HL-60 (cell line): ENCODE measurements around the gene VPS26A.
A peak's percentile ranks its signal among the peaks of the same experiment; 100 is the strongest.

ENCODE experiments used
- GABPA ChIP-seq: IDR thresholded peaks from 2 replicates; pipeline ENCODE4 v1.6.1; 2012; ENCODE audit warnings: low read depth
- POLR2AphosphoS5 ChIP-seq: IDR thresholded peaks from 2 replicates; pipeline ENCODE4 v1.6.1; 2012; ENCODE audit warnings: low read depth
- SPI1 ChIP-seq: IDR thresholded peaks from 2 replicates; pipeline ENCODE4 v1.6.1; 2012; ENCODE audit warnings: low read depth, mild to moderate bottlenecking, borderline replicate concordance
- TF ChIP-seq, protein P1 (sequence below): IDR thresholded peaks from one replicate; pipeline ENCODE4 v1.5.1; 2011; ENCODE audit warnings: low read length, control low read depth, inconsistent platforms; ENCODE audit not compliant: insufficient read depth
- TF ChIP-seq, protein P2 (sequence below): IDR thresholded peaks from 2 replicates; pipeline ENCODE4 v1.6.1; 2012; ENCODE audit warnings: low read depth; ENCODE audit not compliant: insufficient replicate concordance

DNA sequence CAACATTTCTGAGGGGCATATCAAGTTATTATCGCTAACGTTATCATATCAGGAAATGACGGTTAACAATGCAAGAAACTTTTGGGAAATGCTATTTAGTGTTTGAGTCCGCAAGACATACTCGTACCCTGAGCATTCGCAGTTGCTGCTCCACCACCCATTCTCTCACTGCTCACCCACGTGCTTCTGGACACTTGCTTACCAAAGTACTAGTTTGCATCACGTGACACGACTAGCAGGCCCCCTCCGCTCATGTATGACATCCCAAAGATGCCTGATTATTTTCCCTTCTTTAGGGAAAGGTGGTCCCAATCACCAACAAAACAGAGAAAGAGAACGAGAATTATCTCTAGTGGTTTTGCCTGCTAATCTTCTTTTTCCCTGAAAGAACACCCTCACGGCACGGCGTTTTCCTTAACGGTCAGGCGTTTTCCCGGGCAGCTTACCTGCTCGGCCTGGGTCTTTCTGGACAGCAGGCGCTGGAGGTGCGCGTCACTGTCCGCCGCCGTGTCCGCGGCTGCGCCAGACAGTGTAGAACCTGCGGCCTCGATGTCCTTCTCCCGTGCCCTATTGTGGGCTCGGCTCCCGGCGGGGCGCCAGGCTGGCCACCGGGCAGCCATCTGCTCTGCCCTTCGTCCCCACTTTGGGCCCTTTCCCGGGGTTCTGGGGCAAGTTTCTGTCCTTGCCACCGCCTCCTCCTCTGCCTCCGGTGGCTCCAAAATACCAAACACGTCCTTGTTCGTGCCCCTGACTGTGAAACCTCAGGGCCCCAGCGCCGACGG, 56.0 kb downstream of the VPS26A start, which contains the start of gene SUPV3L1:
- TF ChIP-seq, protein P1, sequence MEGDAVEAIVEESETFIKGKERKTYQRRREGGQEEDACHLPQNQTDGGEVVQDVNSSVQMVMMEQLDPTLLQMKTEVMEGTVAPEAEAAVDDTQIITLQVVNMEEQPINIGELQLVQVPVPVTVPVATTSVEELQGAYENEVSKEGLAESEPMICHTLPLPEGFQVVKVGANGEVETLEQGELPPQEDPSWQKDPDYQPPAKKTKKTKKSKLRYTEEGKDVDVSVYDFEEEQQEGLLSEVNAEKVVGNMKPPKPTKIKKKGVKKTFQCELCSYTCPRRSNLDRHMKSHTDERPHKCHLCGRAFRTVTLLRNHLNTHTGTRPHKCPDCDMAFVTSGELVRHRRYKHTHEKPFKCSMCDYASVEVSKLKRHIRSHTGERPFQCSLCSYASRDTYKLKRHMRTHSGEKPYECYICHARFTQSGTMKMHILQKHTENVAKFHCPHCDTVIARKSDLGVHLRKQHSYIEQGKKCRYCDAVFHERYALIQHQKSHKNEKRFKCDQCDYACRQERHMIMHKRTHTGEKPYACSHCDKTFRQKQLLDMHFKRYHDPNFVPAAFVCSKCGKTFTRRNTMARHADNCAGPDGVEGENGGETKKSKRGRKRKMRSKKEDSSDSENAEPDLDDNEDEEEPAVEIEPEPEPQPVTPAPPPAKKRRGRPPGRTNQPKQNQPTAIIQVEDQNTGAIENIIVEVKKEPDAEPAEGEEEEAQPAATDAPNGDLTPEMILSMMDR, result no peak
- TF ChIP-seq POLR2AphosphoS5, result peak; percentile 95
- no peak; the same call in 1 of the 2 replicates for TF ChIP-seq GABPA
- TF ChIP-seq, protein P2, sequence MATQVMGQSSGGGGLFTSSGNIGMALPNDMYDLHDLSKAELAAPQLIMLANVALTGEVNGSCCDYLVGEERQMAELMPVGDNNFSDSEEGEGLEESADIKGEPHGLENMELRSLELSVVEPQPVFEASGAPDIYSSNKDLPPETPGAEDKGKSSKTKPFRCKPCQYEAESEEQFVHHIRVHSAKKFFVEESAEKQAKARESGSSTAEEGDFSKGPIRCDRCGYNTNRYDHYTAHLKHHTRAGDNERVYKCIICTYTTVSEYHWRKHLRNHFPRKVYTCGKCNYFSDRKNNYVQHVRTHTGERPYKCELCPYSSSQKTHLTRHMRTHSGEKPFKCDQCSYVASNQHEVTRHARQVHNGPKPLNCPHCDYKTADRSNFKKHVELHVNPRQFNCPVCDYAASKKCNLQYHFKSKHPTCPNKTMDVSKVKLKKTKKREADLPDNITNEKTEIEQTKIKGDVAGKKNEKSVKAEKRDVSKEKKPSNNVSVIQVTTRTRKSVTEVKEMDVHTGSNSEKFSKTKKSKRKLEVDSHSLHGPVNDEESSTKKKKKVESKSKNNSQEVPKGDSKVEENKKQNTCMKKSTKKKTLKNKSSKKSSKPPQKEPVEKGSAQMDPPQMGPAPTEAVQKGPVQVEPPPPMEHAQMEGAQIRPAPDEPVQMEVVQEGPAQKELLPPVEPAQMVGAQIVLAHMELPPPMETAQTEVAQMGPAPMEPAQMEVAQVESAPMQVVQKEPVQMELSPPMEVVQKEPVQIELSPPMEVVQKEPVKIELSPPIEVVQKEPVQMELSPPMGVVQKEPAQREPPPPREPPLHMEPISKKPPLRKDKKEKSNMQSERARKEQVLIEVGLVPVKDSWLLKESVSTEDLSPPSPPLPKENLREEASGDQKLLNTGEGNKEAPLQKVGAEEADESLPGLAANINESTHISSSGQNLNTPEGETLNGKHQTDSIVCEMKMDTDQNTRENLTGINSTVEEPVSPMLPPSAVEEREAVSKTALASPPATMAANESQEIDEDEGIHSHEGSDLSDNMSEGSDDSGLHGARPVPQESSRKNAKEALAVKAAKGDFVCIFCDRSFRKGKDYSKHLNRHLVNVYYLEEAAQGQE, result peak; percentile 47
- no peak for TF ChIP-seq SPI1
